Measurements from ENCODE around the gene SELENOV. TPM values are rescaled to one million over a fixed set of nuclear protein-coding genes. Genes with fewer than 3 reads are reported as not detected.
A peak's percentile ranks its signal among the peaks of the same experiment; 100 is the strongest.

Gene SELENOV
- total RNA-seq, 1 donor from 2014 or later: not detected

DNA sequence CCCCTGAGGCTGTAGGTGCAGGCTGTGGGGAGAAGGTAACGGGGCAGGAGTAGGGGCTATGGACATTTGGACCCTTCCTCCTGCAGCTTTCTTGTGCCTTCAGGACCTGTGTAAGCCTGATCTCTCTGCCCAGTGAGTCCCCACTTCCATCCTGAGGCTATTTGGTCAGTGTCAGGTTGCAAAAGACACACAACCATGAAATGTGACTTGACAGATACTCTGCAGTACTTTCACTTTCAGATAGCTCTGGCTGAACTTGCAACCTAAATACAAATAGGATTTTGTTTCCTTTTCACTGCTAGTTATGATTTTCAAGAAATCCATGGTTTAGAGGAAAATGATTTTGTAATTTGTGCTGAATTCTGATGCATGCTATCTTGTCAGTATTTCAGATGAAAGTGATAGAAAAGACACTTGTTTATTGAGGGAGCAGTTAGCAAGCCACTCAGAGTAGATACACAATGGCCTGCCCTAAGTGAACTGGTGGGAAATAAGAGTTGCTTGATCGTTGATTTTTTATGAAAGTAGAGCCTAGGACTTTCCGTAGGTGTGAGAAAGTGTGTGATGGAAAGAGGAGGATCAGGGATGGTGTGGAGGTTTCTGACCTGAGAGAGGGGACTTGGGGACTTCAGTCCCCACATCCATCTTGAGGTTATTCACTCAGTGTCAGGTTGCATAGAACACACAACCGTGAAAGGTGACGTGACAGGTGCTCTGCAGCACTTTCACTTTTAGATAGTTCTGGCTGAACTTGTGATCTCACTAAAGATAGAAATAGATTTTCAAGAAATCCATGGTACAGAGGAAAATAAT is 43.1 kb downstream of the SELENOV start:
- no peak for DNase-seq (ENCODE audit: low read depth in 2 of 2)

DNA sequence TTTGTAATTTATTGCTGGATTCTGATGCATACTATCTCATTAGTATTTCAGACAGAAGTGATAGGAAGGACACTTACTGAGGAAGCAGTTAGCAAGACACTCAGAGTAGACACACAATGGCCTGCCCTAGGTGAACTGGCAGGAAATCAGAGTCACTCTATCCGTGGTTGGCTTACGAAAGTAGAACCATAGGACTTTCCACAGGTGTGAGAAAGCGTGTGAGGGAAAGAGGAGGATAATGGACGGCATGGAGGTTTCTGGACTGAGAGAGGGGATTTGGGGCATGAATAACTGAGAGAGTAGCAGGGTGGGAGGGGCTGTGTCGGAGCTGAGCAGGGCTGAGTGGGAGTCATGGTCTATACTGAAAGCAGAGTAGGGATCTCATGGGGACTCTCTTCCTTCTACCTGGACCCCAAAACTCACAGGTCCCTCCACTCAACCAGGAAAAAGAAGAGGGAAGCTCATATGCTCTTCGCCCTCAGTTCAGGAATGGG is 43.7 kb downstream of the SELENOV start:
- no peak for DNase-seq (ENCODE audit: low read depth in 2 of 2)

DNA sequence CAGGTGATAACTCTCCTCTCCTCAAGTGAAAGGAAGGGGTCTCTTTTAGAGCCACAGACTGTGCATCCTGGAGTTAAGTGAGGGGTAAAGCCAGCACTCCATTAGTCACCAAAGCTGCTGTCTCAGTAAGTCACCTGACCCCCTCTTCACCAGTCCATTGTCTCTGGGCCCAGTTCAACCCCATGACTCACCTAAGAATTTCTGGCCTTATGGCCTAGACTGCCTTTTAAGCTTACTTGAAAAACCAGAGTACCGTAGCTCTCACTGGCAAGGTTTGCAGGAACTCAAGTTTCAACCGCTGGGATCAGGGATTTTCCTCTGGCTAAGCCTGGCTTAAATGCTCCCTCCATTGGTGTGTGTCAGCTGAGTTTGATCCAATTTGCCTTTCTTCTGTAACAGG is 48.5 kb downstream of the SELENOV start:
- DNase-seq (ENCODE audit: low read depth in 2 of 2): peak in 1 of 2 donors; percentile 15

DNA sequence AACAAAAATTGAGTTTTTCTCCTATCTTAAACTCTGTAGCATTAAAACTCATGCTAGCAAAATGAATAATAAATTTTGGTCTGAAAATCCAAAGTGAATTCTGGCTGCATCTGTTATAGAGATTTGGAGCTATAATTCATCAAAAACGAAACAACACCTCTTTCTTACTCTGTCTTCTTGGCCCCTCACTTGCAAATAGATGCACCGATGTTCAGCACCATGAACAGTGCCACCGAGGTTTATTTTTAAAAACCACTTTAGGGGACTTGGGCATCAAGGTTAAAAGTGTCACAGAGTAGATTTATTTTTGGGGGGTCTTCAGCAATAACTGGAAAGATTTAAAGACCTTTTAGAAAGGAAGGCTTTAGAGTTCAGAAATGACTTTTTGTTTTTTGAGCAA is 51.1 kb downstream of the SELENOV start:
- DNase-seq (ENCODE audit: low read depth in 2 of 2): no peak

DNA sequence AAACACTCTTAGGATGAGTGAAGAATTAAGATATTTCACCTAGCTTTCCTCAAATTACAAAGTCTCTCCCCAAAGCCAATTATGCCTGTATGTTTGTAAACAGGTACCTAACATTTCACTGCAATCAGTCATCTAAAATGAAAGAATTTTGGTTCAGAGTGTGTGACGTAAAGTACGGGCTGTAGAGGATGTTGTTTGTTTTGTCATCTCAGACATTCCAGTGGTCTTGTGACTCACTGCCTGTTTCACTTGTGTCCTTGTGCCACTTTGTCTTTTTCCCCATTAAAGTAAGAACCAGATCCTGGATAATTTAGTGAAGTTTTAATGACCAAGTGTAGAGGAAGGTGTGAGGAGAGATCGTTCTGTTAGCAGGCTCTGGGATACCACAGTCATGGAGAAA is 53.7 kb downstream of the SELENOV start:
- no peak for DNase-seq (ENCODE audit: low read depth in 2 of 2)

Other genes starting within 250 kb of the SELENOV start
- not detected in 2 replicates for gene IFNL2, start 246.7 kb upstream of the SELENOV start, total RNA-seq
- not detected in 2 replicates for gene IFNL1, start 218.7 kb upstream of the SELENOV start, total RNA-seq
- gene LRFN1, start 194.3 kb upstream of the SELENOV start, total RNA-seq: 0.39 and 0.76 TPM in 2 replicates
- 194 and 220 TPM in 2 replicates for gene GMFG, start 179.1 kb upstream of the SELENOV start, total RNA-seq
- gene SAMD4B, start 172.7 kb upstream of the SELENOV start, total RNA-seq: 19.8 and 31.2 TPM in 2 replicates
- gene PAF1, start 124.0 kb upstream of the SELENOV start, total RNA-seq: 23.4 and 24.9 TPM in 2 replicates
- gene MED29, start 123.8 kb upstream of the SELENOV start, total RNA-seq: 11.6 and 17.3 TPM in 2 replicates
- gene ZFP36, start 108.3 kb upstream of the SELENOV start, total RNA-seq: 0.64 and 1.8 TPM in 2 replicates
- 10.5 and 16.9 TPM in 2 replicates for gene PLEKHG2, start 102.5 kb upstream of the SELENOV start, total RNA-seq
- 117 and 133 TPM in 2 replicates for gene RPS16, start 79.2 kb upstream of the SELENOV start, total RNA-seq
- 29.9 and 38.1 TPM in 2 replicates for gene SUPT5H, start 69.6 kb upstream of the SELENOV start, total RNA-seq
- 48.3 and 50.3 TPM in 2 replicates for gene TIMM50, start 34.3 kb upstream of the SELENOV start, total RNA-seq
- 0.25 and 0.39 TPM in 2 replicates for gene DLL3, start 16.2 kb upstream of the SELENOV start, total RNA-seq
- gene EID2B, start 17.7 kb downstream of the SELENOV start, total RNA-seq: 1.8 and 3.1 TPM in 2 replicates
- gene EID2, start 25.0 kb downstream of the SELENOV start, total RNA-seq: 13.2 and 17.4 TPM in 2 replicates
- gene LGALS13, start 87.4 kb downstream of the SELENOV start, total RNA-seq: not detected in 2 replicates
- not detected in 2 replicates for gene LGALS16, start 140.8 kb downstream of the SELENOV start, total RNA-seq
- gene LGALS14, start 189.3 kb downstream of the SELENOV start, total RNA-seq: not detected in 2 replicates
- not detected in 2 replicates for gene CLC, start 222.9 kb downstream of the SELENOV start, total RNA-seq